GM10248 (cell line): Measurements from ENCODE around the gene MTNR1A.

Experiments
- CTCF ChIA-PET: fragments of 300-600 bp; sonication (Branson Sonifier 250); formaldehyde crosslinking; extraction: SDS; loops from one replicate; lab custom pipeline; 2021; ENCODE audit warnings: antibody characterized with exemption; lab: Yijun Ruan, JAX
- POLR2A ChIA-PET: fragments of 350-650 bp; sonication (Branson Sonifier 250); formaldehyde crosslinking; extraction: SDS; loops from one replicate; lab custom pipeline; 2020; ENCODE audit warnings: antibody characterized with exemption; lab: Yijun Ruan, JAX
- DNase-seq: peaks from one replicate; pipeline ENCODE4 v3.0.0; 2012; ENCODE audit errors: extremely low spot score
- TF ChIP-seq, protein P1 (sequence below): IDR thresholded peaks from 2 replicates; pipeline ENCODE4 v1.5.1; 2012; ENCODE audit warnings: mild to moderate bottlenecking, low read depth; ENCODE audit errors: extremely low read depth, missing control alignments, control extremely low read depth

The MTNR1A gene

GRCh38 chr4:186487726-186488125 lies 67.6 kb downstream of the MTNR1A start:
- POLR2A ChIA-PET: no interaction called here
- TF ChIP-seq, protein P1, sequence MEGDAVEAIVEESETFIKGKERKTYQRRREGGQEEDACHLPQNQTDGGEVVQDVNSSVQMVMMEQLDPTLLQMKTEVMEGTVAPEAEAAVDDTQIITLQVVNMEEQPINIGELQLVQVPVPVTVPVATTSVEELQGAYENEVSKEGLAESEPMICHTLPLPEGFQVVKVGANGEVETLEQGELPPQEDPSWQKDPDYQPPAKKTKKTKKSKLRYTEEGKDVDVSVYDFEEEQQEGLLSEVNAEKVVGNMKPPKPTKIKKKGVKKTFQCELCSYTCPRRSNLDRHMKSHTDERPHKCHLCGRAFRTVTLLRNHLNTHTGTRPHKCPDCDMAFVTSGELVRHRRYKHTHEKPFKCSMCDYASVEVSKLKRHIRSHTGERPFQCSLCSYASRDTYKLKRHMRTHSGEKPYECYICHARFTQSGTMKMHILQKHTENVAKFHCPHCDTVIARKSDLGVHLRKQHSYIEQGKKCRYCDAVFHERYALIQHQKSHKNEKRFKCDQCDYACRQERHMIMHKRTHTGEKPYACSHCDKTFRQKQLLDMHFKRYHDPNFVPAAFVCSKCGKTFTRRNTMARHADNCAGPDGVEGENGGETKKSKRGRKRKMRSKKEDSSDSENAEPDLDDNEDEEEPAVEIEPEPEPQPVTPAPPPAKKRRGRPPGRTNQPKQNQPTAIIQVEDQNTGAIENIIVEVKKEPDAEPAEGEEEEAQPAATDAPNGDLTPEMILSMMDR: no peak
- CTCF ChIA-PET: interaction anchor here (1.2 to 1.8 kb wide), 3 partner anchors 11 to 14 kb away, joined by 3 to 5 read pairs (median 3); no protein-coding TSS in a partner anchor
- no peak for DNase-seq

- ChIA-PET POLR2A (no interaction called here), CTCF (no interaction called here)
- TF ChIP-seq, protein P1: no peak
- DNase-seq: no peak
Measured at GRCh38 chr4:186486172-186486571, 69.2 kb downstream of the MTNR1A start.

GRCh38 chr4:186485561-186486062 lies 69.8 kb downstream of the MTNR1A start:
- TF ChIP-seq, protein P1: no peak
- DNase-seq: no peak
- POLR2A ChIA-PET: no interaction called here
- CTCF ChIA-PET: no interaction called here

DNA sequence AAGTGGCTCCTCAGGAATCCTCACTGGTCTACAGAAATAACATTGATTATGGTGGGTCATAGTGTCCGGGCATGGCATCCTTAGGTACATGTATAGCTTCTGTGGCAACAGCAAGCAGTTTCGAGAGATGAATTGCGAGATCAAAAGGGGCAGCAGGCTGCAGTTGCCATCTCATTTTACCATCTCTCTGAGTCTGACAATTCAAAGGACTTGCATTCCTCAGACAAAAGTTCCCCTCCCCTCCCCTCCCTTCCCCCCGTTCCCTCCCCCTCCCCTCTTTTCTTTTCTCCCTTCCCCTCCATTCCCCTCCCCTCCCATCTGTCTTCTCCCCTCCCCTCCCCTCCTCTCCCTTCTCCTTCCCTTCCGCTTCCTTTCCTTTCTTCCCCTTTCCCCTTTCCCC lies 70.2 kb downstream of the MTNR1A start:
- ChIA-PET POLR2A (no interaction called here), CTCF (no interaction called here)
- TF ChIP-seq, protein P1: no peak
- no peak for DNase-seq

GRCh38 chr4:186483656-186484055 lies 71.7 kb downstream of the MTNR1A start:
- DNase-seq: no peak
- CTCF ChIA-PET: no interaction called here
- TF ChIP-seq, protein P1: no peak
- POLR2A ChIA-PET: no interaction called here
